GM21515 (cell line): Measurements from ENCODE around the gene TAS2R40.
"Not testable (repeated sequence)": the region's sequence is repeated elsewhere in the genome, so short reads cannot be mapped to it uniquely, and the experiment has no call there.

Experiments used
- ATAC-seq: cut with Tn5 transposase; IDR thresholded peaks from one replicate; pipeline ENCODE4 v1.9.1; 2021; ENCODE audit not compliant: unreplicated experiment

The TAS2R40 gene

DNA sequence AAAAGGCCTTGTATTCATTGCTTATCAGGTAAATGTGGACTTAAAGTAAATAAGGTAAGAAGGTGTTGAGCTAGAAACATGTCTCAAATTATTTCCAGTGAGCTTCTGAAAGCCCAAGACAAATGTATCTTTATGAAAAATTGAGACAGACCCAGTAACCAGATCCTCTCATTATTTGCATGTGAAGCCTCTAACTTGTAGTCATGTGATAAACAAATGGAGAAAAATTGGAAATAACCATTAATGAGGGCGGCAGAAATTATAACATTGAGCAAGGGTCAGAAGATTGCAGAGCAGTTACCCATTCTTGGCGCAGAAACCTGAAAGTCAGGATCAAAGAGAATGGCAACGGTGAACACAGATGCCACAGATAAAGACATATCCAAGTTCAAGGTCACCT is at the start of gene TAS2R40:
TSS of gene TAS2R40 (plus strand) at position 301 of the 400 bp plus-strand sequence. CDS start at position 343, 42 bp downstream.
- ATAC-seq, result no peak

GRCh38 chr7:143172354-143172753 is 49.5 kb upstream of the TAS2R40 start:
- no peak for ATAC-seq

- ATAC-seq, result no peak
These were observed 45.7 kb upstream of the TAS2R40 start for GRCh38 chr7:143176128-143176527.

DNA sequence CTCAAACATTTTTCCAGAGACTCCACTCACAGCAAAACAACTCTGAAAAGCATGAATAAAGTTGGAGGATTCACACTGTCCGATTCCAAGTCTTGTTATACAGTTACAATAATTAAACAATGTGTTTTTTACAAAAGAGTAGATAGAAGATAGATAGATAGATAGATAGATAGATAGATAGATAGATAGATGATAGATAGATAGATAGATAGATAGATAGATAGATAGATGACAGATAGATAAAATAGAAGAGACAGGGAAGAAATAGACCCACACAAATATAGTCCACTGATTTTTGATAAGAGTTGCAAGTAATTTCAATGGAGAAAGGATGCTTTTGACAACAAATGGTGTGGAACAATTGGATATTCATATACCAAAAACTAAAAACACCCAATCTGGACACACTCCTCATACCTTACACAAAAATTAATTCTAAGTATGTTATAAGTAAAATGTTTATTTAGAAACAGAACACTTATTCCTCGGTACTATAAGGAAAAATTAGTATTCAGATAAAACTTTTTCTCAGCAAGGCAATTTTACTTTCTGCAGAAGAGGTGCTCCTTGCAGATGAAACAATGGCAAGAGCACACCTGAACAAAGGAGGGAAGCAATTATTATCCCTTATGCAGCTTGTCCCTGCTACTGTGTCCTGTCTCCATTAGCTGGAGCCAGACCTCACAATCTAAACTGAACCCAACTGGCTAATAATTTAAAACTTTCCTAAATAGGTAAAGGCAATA is 44.3 kb upstream of the TAS2R40 start:
- no peak for ATAC-seq

GRCh38 chr7:143180771-143181170 is 41.1 kb upstream of the TAS2R40 start:
- ATAC-seq, result not testable (repeated sequence)

- ATAC-seq, result no peak
These were observed 40.5 kb upstream of the TAS2R40 start for GRCh38 chr7:143181349-143181748.

DNA sequence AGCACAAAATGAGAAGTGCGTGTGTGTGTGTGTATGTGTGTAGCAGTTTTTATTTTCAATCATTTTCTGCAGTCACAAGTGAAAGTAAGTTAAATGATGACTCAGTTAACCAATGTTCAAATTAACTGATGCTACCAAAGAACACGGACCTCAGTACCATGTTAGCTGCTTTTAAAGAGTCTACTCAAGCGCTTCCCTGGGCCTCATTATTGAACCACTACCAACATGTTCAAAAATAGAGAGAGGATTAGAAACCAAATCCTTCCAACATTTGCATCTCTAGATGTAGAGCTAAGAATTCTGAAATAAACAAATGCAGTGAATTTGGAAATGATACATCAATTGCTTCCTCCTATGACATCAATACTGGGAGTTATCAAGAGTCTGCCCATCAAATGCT is 38.8 kb upstream of the TAS2R40 start, which contains the start of gene TAS2R39:
TSS of gene TAS2R39 (plus strand) at position 396 of the 400 bp plus-strand sequence. CDS start at position 396, 0 bp downstream.
- ATAC-seq, result no peak

DNA sequence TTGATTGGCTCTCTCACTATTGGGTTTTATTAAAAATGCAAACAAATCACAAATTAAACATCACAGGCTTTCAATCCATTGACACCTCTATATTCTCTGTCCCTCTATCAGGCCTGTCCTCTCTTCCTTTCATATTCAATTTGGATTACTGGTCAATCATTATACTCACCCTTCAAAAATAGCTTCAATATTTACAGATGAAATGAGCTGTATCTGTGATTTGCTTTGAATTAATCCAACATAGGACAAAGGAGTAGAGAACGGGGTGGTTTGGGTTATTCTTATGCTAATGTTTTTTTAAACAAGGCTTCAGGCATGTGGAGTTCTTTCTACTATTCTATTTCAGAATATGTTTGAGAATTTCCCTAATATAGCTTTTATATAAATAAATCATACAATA is 36.3 kb upstream of the TAS2R40 start:
- ATAC-seq, result no peak

DNA sequence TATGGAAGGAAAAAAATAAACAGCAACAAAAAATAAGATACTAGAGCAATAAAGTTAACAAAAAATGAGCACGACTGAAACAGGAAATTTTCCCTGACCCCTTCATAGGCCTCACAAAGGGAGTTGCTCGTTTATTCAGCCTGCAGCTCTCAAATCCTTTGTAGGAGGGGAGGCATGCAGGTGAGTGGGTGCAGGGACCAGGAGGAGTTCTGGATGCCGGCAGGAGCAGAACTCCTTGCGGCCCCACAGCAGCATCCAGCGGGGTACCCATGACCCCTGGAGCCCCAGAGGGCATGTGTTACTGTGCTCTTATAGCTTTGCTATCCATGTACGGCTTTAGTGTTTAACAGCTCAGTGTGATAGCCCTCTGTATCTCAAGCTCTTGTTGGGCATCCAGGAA is 32.8 kb upstream of the TAS2R40 start:
- ATAC-seq, result no peak

- ATAC-seq, result no peak
These were observed 28.0 kb upstream of the TAS2R40 start for GRCh38 chr7:143193880-143194279.

DNA sequence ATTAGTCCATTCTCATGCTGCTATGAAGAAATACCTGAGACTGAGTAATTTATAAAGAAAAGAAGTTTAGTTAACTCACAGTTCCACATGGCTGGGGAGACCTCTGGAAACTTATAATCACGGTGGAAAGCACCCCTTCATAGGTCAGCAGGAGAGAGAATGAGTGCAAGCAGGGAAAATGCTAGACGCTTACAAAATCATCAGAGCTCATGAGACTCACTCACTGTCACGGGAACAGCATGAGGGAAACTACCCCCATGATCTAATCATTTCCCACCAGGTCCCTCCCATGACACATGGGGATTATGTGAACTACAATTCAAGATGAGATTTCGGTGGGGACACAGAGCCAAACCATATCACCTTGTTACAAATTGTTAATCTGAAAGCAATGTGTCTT is 22.8 kb upstream of the TAS2R40 start:
- no peak for ATAC-seq

DNA sequence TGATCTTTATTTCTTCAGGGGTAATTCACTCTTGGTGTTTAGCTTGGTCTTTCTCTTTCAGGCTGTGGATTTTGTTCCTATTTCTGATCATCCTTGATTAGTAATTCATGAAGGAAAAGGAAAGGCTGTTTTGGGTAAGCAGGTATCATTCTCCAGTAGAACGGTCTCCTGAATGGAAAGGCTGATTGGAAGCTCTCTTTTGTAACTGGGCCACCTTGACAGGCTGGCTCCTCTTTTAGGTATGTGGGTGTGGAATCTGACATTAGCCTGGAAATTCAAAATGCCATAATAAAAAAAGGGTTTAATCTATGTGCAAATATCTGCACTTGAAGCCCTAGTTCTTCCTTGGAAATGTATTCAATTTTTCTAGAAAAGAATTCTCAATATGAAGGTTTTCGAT is 19.7 kb upstream of the TAS2R40 start:
- ATAC-seq, result no peak

DNA sequence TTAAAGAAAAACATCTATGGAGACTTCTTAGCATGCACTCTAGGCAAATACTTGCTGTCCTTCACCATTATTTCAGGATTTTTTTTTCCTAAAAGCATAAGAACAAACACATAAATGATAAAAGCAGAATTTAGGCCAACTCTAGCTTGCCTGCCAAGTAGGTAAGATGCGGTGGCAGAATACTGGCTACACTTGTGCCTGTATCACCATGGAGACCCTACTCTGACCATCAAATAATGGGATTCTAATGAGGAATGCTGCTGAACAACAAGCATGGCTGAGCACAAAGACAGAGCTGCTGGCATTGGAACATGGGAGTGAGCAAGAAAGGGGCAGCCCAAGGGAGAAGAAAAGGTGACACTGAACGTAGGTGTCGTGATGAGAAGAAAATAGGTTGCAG is 18.5 kb upstream of the TAS2R40 start:
- ATAC-seq, result no peak

- ATAC-seq, result peak; percentile 78
These were observed 16.1 kb upstream of the TAS2R40 start for GRCh38 chr7:143205560-143206293.

- ATAC-seq, result no peak
These were observed 11.3 kb upstream of the TAS2R40 start for GRCh38 chr7:143210541-143210940.

GRCh38 chr7:143213478-143213877 is 8.4 kb upstream of the TAS2R40 start:
- ATAC-seq, result not testable (repeated sequence)

GRCh38 chr7:143214789-143215679 is 6.8 kb upstream of the TAS2R40 start:
- ATAC-seq, result peak; percentile 96

DNA sequence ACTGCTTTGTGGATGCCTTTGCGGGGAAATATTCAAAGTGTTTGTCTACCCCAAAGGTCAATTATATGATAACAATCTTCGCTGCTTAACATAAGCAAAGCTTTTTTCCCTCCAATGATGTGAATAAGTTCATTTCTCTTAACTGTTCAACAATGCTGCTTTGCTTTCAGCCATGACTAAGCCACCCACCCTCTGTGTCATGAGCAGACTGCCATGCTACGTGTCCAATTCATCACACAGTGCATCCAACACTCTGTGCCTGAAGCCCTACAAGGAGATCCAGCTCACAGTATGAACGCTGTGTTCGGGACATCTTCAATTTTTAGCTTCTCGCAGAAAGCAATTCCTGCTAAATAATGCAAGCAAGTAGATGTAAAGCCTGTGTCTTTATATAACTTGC is 5.7 kb upstream of the TAS2R40 start:
- ATAC-seq, result no peak

GRCh38 chr7:143216686-143217085 is 5.2 kb upstream of the TAS2R40 start:
- no peak for ATAC-seq

- ATAC-seq, result no peak
These were observed 4.0 kb upstream of the TAS2R40 start for GRCh38 chr7:143217806-143218205.

DNA sequence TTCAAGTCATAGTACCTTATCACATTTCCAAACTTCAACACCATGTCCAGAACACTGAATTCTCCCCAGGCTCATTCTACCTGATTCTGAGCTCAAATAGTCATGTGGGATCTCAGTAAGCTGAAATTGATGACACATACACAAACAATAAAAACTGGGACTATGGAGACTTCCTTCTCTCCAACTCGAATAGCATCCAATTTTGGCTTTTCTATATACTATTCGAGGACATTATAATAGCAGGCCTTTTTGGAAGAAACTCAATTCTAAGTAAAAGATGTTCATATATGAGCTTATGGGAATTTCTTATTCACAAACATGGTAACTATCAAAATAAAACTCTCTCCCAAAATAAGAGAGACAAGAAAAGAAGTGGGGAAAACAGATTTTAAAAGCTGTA is 551 bp upstream of the TAS2R40 start:
- ATAC-seq, result no peak
